NCI-H526 treated with DMSO at 0.1 percent for 48 hours (cell line): Measurements from ENCODE around the gene EPM2AIP1.
A peak's percentile ranks its signal among the peaks of the same experiment; 100 is the strongest.
"Not testable (repeated sequence)": the region's sequence is repeated elsewhere in the genome, so short reads cannot be mapped to it uniquely, and the experiment has no call there.

Experiments used
- DNase-seq: peaks from one replicate; lab custom pipeline; 2025; lab: John Stamatoyannopoulos, UW

The EPM2AIP1 gene

GRCh38 chr3:36993326-36994283 is 674 bp upstream of the EPM2AIP1 start, which contains the start of gene MLH1:
MLH1 (plus strand) TSS chr3:36993518; CDS start chr3:36993548, 30 bp downstream.
- DNase-seq: no peak

GRCh38 chr3:36991923-36992805 is 767 bp downstream of the EPM2AIP1 start:
- DNase-seq: no peak

GRCh38 chr3:36991147-36991546 is 1.8 kb downstream of the EPM2AIP1 start:
- no peak for DNase-seq

- DNase-seq: no peak
These were observed 3.4 kb downstream of the EPM2AIP1 start for GRCh38 chr3:36989568-36989967.

DNA sequence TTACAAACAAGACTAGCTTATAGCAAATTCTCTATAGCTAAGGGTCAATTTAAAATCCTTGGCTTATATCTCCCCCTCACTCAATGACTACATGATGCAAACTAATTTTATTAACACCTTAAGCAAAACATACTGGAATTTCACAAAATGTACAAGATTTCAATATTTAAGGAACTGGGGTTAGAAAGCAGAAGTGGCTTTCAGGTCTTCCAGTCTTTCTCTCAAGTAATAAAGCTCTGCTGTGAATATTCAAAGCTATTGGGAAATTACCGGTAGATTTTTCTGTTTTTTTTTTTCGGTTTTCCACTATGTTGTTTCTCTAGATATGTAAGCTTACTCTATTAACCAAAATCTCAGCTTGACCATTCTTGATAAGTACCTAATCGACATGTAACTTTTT is 3.9 kb downstream of the EPM2AIP1 start:
- no peak for DNase-seq

DNA sequence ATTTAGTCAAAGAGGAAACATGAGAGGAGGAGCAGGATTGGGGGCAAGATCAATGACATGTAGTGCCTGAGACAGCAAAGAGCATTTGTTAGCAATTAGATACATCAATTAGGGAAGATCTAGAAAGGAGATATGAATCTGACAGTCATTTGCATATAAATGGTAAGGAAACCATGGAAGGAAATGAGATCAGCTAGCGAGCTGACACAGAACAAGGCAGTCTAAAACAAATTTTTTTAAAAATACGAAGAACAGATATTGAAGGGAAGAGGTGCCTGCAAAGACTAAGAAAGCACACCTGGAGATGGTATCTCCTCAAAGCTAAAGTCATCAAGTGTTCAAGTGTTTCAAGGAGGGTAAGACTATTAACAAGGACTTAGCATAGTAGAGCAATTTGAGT is 4.6 kb downstream of the EPM2AIP1 start:
- DNase-seq: no peak

GRCh38 chr3:36981006-36981405 is 11.9 kb downstream of the EPM2AIP1 start:
- no peak for DNase-seq

- DNase-seq: no peak
These were observed 19.8 kb downstream of the EPM2AIP1 start for GRCh38 chr3:36973139-36973538.

GRCh38 chr3:36972163-36972562 is 20.8 kb downstream of the EPM2AIP1 start:
- no peak for DNase-seq

DNA sequence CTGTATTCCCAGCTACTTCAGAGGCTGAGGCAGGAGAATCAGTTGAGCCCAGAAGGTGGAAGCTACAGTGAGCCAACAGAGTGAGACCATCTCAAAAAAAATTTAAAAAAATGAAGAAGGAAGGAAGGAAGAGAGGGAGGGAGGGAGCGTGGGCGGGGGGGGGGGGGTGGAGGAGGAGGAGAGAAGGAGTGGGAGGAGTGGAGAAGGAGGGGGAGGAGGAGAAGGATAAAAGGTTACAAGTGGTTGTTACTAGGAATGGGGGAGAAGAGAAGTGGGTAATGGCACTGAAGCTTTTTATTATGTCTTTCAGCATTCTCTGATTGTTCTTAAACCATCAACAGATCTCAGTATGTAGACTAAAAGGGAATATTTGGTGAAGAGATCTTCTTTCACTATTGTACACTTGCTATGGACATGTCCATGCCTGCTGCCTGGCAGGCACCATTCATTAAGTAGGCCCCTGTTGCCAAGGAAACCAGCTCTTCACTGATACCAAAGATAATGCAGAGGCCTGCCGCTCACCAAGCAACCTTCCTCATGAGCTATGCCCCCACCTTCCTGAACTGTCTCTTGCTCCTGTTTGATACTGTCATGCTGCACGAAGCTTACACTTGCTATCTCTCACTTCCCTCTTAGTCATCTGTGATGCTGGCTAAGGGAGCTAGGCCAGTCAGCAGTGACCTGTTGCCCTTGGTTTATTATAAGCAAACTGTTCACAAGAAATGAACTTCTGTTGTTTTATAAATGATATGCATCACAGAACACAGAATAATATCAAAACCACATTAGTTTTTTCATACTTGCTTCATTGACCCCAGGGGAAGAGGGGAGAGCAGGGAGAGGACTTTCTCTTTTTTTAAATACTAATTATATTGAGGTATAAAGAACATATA is 23.1 kb downstream of the EPM2AIP1 start:
- peak; percentile 93 for DNase-seq

GRCh38 chr3:36969085-36969484 is 23.8 kb downstream of the EPM2AIP1 start:
- no peak for DNase-seq

- peak; percentile 2 for DNase-seq
These were observed 27.5 kb downstream of the EPM2AIP1 start for GRCh38 chr3:36965440-36965839.

DNA sequence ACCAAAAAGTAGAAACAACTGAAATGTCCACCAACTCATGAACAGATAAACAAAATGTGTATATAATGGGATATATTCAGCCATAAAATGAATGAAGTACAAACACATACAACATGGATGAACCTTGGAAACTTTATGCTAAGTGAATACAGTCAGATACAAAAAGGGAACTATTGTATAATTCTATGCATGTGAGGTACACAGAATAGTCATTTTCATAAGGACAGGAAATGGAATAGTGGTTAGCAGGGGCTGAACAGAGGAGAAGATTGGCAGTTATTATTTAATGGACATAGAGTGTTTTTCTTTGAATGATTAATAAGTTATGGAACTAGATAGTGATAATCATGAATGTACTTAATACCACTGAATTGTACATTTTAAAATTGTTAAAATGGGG is 28.1 kb downstream of the EPM2AIP1 start:
- DNase-seq: no peak

DNA sequence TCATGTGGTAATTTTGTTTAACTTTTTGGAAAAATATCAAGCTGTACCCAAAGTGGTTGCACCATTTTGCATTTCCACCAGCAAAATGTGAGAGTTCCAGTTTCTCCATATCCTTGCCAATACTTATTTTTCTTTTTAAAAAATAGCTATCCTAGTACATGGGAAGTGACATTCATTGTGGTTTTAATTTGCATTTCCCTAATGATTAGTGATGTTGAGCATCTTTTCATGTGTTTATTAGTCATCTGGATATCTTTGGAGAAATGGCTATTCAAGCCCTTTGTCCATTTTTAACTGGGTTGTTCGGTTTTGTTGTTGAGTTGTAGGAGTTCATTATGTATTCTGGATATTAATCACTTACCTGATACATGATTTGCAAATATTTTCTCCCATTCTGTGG is 28.6 kb downstream of the EPM2AIP1 start:
- no peak for DNase-seq

- DNase-seq: not testable (repeated sequence)
These were observed 29.9 kb downstream of the EPM2AIP1 start for GRCh38 chr3:36963008-36963407.

DNA sequence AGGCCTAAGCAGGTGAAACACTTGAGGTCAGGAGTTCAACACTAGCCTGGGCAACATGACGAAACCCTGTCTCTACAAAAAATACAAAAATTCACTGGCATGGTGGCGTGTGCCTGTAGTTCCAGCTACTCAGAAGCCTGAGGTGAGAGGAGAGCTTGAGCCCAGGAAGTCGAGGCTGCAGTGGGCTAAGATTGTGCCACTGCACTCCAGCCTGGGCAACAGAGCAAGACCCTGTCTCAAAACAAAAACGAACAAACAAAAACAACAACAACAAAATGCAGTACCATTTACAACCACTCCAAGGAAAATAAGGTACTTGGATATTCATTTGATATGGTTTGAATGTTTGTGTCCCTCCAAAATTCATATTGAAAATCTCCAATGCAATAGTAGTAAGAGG is 32.4 kb downstream of the EPM2AIP1 start:
- DNase-seq: no peak

GRCh38 chr3:36959821-36960220 is 33.1 kb downstream of the EPM2AIP1 start:
- no peak for DNase-seq

GRCh38 chr3:36957862-36958686 is 34.9 kb downstream of the EPM2AIP1 start:
- DNase-seq: no peak

DNA sequence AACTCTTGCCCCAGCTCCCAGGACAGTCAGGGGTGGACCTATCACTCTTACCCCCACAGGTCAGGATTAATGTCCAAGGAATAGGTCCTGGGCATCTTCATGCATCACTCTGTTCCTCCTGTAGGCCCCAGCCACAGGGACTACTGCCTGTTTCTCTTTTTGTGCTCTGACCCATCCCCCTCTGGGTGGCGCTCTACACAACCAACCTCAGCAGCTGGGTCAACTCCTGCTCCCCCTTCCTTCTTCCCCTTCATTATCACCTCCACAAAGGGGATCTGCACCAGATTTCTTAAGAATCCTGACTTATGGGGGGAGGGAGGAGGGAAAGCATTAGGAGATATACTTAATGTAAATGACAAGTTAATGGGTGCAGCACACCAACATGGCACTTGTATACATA is 35.9 kb downstream of the EPM2AIP1 start:
- no peak for DNase-seq

DNA sequence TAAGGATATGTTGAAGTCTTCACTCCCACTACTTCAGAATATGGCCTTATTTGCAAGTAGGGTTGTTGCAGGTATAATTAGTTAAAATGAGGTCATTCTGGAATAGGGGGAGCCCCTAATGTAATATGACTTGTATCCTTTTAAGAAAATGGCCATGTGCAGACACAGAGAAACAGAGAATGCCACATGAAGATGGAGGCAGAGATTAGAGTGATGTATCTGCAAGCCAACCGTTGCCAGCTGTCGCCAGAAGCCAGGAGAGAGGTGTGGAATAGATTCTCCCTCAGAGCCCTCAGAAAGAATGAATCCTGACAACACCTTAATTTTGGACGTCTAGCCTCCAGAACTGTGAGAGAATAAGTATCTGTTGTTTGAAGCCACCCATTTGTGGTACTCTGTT is 36.8 kb downstream of the EPM2AIP1 start:
- DNase-seq: no peak
